GM23338 (cell line): ENCODE measurements around the gene ZNF385B. TPM values are rescaled to one million over a fixed set of nuclear protein-coding genes. Genes with fewer than 3 reads are reported as not detected.
A peak's percentile ranks its signal among the peaks of the same experiment; 100 is the strongest.

Experiments used
- ATAC-seq: fragments of 200-7000 bp; cut with Tn5 transposase; 3 replicates; pipeline ENCODE4 v1.9.1; 2020
- DNase-seq: peaks from one replicate; pipeline ENCODE4 v3.0.0-alpha.2; 2015; ENCODE audit warnings: low spot score
- H2AFZ ChIP-seq: fragments of 200-600 bp; sonication (generic); 2 replicates; pipeline ENCODE4 v1.8.0; 2016; ENCODE audit warnings: antibody characterized with exemption, mild to moderate bottlenecking, moderate library complexity
- H3F3A ChIP-seq: fragments of 200-600 bp; sonication (generic); replicated peaks from 2 replicates; pipeline ENCODE4 v1.8.0; 2017; ENCODE audit warnings: antibody characterized with exemption, mixed run types, low read depth
- H3K27ac ChIP-seq: fragments of 200-600 bp; sonication (generic); 2 replicates; pipeline ENCODE4 v1.6.1; 2016; ENCODE audit warnings: low read depth
- H3K27me3 ChIP-seq: fragments of 200-600 bp; sonication (generic); 2 replicates; pipeline ENCODE4 v1.8.0; 2016; ENCODE audit warnings: mild to moderate bottlenecking, mixed run types, moderate library complexity; ENCODE audit not compliant: insufficient read depth
- H3K36me3 ChIP-seq: fragments of 200-600 bp; sonication (generic); 2 replicates; pipeline ENCODE4 v1.8.0; 2016; ENCODE audit warnings: mild to moderate bottlenecking; ENCODE audit not compliant: insufficient read depth
- H3K4me1 ChIP-seq: fragments of 200-600 bp; sonication (generic); 2 replicates; pipeline ENCODE4 v1.8.0; 2016; ENCODE audit warnings: mild to moderate bottlenecking, moderate library complexity; ENCODE audit not compliant: insufficient read depth
- H3K4me2 ChIP-seq: fragments of 200-600 bp; sonication (generic); 2 replicates; pipeline ENCODE4 v1.7.1; 2017; ENCODE audit warnings: mixed run types
- H3K4me3 ChIP-seq: fragments of 200-600 bp; sonication (generic); 2 replicates; pipeline ENCODE4 v1.6.1; 2016; ENCODE audit warnings: mixed run types
- H3K79me2 ChIP-seq: fragments of 200-600 bp; sonication (generic); replicated peaks from 2 replicates; pipeline ENCODE4 v1.8.0; 2017; ENCODE audit warnings: mild to moderate bottlenecking; ENCODE audit not compliant: insufficient read depth
- H3K9me2 ChIP-seq: fragments of 200-600 bp; sonication (generic); 2 replicates; pipeline ENCODE4 v1.8.0; 2017; ENCODE audit not compliant: insufficient read depth
- H4K20me1 ChIP-seq: fragments of 200-600 bp; sonication (generic); replicated peaks from 2 replicates; pipeline ENCODE4 v1.8.0; 2017; ENCODE audit warnings: mild to moderate bottlenecking; ENCODE audit not compliant: insufficient read depth
- H3K27ac Mint-ChIP-seq: 2 replicates; pipeline ENCODE4 v1.8.0; 2020; ENCODE audit warnings: inconsistent platforms, mild to moderate bottlenecking, moderate library complexity, mixed read lengths
- H3K27me3 Mint-ChIP-seq: 3 replicates; pipeline ENCODE4 v1.8.0; 2022; ENCODE audit warnings: low read depth, mild to moderate bottlenecking, moderate library complexity, mixed read lengths, inconsistent platforms; ENCODE audit not compliant: insufficient read depth, poor library complexity
- H3K36me3 Mint-ChIP-seq: 3 replicates; pipeline ENCODE4 v1.8.0; 2021; ENCODE audit warnings: low read depth, mild to moderate bottlenecking, inconsistent platforms, moderate library complexity, mixed read lengths
- H3K4me1 Mint-ChIP-seq: 3 replicates; pipeline ENCODE4 v1.8.0; 2020; ENCODE audit warnings: mild to moderate bottlenecking, inconsistent platforms, mixed read lengths
- H3K4me3 Mint-ChIP-seq: 3 replicates; pipeline ENCODE4 v1.8.0; 2021; ENCODE audit warnings: moderate library complexity, mild to moderate bottlenecking, inconsistent platforms, mixed read lengths
- H3K9me3 Mint-ChIP-seq: 3 replicates; pipeline ENCODE4 v1.8.0; 2020; ENCODE audit warnings: moderate library complexity, mild to moderate bottlenecking, inconsistent platforms, mixed read lengths
- CREB1 ChIP-seq: fragments of 250-450 bp; sonication (Bioruptor Pico); IDR thresholded peaks from 2 replicates; pipeline ENCODE4 v1.5.0; 2020; ENCODE audit warnings: low read depth, mild to moderate bottlenecking, moderate library complexity
- ETS1 ChIP-seq: IDR thresholded peaks from 2 replicates; pipeline ENCODE4 v1.6.1; 2016; ENCODE audit warnings: antibody characterized with exemption
- EZH2 ChIP-seq: fragments of 200-600 bp; sonication (generic); IDR thresholded peaks from one replicate; pipeline ENCODE4 v1.8.0; 2017; ENCODE audit warnings: antibody characterized with exemption, mild to moderate bottlenecking, low read depth; ENCODE audit not compliant: unreplicated experiment
- EZH2phosphoT487 ChIP-seq: fragments of 200-600 bp; sonication (generic); IDR thresholded peaks from one replicate; pipeline ENCODE4 v1.8.1; 2018; ENCODE audit warnings: antibody characterized with exemption; ENCODE audit not compliant: unreplicated experiment
- JUNB ChIP-seq: IDR thresholded peaks from one replicate; pipeline ENCODE4 v1.6.1; 2016; ENCODE audit warnings: antibody characterized with exemption; ENCODE audit not compliant: unreplicated experiment
- NANOG ChIP-seq: IDR thresholded peaks from 2 replicates; pipeline ENCODE4 v1.6.1; 2016; ENCODE audit warnings: antibody characterized with exemption, borderline replicate concordance
- REST ChIP-seq: IDR thresholded peaks from one replicate; pipeline ENCODE4 v1.6.1; 2018; ENCODE audit warnings: antibody characterized with exemption; ENCODE audit not compliant: unreplicated experiment
- ZNF114 ChIP-seq: fragments of 250-450 bp; sonication (Bioruptor Pico); IDR thresholded peaks from 2 replicates; pipeline ENCODE4 v1.5.0; 2020; ENCODE audit warnings: mild to moderate bottlenecking, moderate library complexity
- ZNF331 ChIP-seq: fragments of 250-450 bp; sonication (Bioruptor Pico); IDR thresholded peaks from 2 replicates; pipeline ENCODE4 v1.5.0; 2020; ENCODE audit warnings: low read depth, mild to moderate bottlenecking, moderate library complexity
- polyA plus RNA-seq: library from polyadenylated mRNA; unstranded; fragments of >200 nt; fragmentation: Nextera tagmentation; extraction: Ambion mirVana; gene quantifications from 2 replicates; pipeline ENCODE4 v1.2.1, GENCODE V29; 2016
- total RNA-seq: library from RNA; depleted of rRNA; stranded (reverse); fragments of >200 nt; shearing (Covaris generic); gene quantifications from 2 replicates; pipeline ENCODE4 v1.2.3, GENCODE V29; 2014

ZNF385B gene
- total and polyA plus RNA-seq, 2 experiments from 2014 or later = 1.5 to 4.6 TPM

- TF ChIP-seq REST = no peak
- TF ChIP-seq EZH2phosphoT487 = no peak
- TF ChIP-seq CREB1 (CRISPR knock-in tag) = no peak
Measured at GRCh38 chr2:179830043-179830787, 31.2 kb downstream of the ZNF385B start (continued).

- Histone ChIP-seq H4K20me1 (no peaks in the 10 kb centered on the region), H3K9me2 (no peaks in the 10 kb centered on the region), H3K79me2 (no peaks in the 10 kb centered on the region), H3K4me3 (no peak overlapping the region), H2AFZ (no peak overlapping the region), H3K36me3 (no peaks in the 10 kb centered on the region), H3K4me2 (no peak overlapping the region), H3K27ac (no peak overlapping the region), H3K4me1 (peaks cover 2% of the 10 kb centered on the region; the same call in 1 of the 2 replicates), H3K27me3 (no peaks in the 10 kb centered on the region), H3F3A (no peaks in the 10 kb centered on the region)
- ATAC-seq = peak; percentile 56
- H3K27me3 Mint-ChIP-seq = peaks cover 3% of the 10 kb centered on the region
- H3K4me3 Mint-ChIP-seq = no peak overlapping the region
- H3K9me3 Mint-ChIP-seq = no peaks in the 10 kb centered on the region
- peaks cover 11% of the 10 kb centered on the region for H3K4me1 Mint-ChIP-seq
- H3K36me3 Mint-ChIP-seq = no peaks in the 10 kb centered on the region
- DNase-seq = no peak
- TF ChIP-seq ZNF331 (CRISPR knock-in tag) = no peak
- TF ChIP-seq ETS1 = no peak
- TF ChIP-seq CREB1 (CRISPR knock-in tag) = no peak
- no peak for TF ChIP-seq NANOG
- no peak overlapping the region for H3K27ac Mint-ChIP-seq
Measured at GRCh38 chr2:179826297-179826696, 35.1 kb downstream of the ZNF385B start.

GRCh38 chr2:179825494-179825893 lies 35.9 kb downstream of the ZNF385B start:
- Histone ChIP-seq H3K36me3 (no peaks in the 10 kb centered on the region), H3K79me2 (no peaks in the 10 kb centered on the region), H3K4me1 (peaks cover 2% of the 10 kb centered on the region; the same call in 1 of the 2 replicates), H3K27ac (no peak overlapping the region), H3K4me3 (no peak overlapping the region), H2AFZ (no peak overlapping the region), H3K4me2 (no peak overlapping the region), H3K27me3 (no peaks in the 10 kb centered on the region), H4K20me1 (no peaks in the 10 kb centered on the region), H3K9me2 (no peaks in the 10 kb centered on the region), H3F3A (no peaks in the 10 kb centered on the region)
- Mint-ChIP-seq H3K9me3 (no peaks in the 10 kb centered on the region), H3K4me3 (no peak overlapping the region), H3K4me1 (peaks cover 11% of the 10 kb centered on the region), H3K36me3 (no peaks in the 10 kb centered on the region), H3K27ac (0 out of 2 replicates have a peak overlapping the region, but pooled peaks have one; percentile 4), H3K27me3 (peaks cover 3% of the 10 kb centered on the region)
- ATAC-seq (no peak), DNase-seq (no peak)
- TF ChIP-seq ZNF331 (CRISPR knock-in tag) = no peak
- no peak for TF ChIP-seq EZH2
- no peak for TF ChIP-seq ZNF114
- TF ChIP-seq JUNB = no peak
